H1 (cell line): ENCODE data around the gene SEC16A. TPM values are rescaled to one million over a fixed set of nuclear protein-coding genes. Genes with fewer than 3 reads are reported as not detected.

Experiments
- CBX8 ChIP-seq: fragments of 300-800, 300-1000 bp; sonication (generic); IDR thresholded peaks from 2 replicates; pipeline ENCODE4 v1.7.1; 2016; ENCODE audit warnings: low read depth, low read length, borderline replicate concordance
- CEBPB ChIP-seq: IDR thresholded peaks from 2 replicates; pipeline ENCODE4 v1.6.1; 2012; ENCODE audit warnings: low read depth, low read length
- RAD21 ChIP-seq, 2 experiments: IDR thresholded peaks in 1 of 2; conservative IDR thresholded peaks in 1 of 2; 2 replicates each; pipeline ENCODE4 v1.6.1; 2011; ENCODE audit warnings: low read depth in 2 of 2, low read length in 2 of 2, improper control_type of control experiment in 1 of 2, inconsistent platforms in 1 of 2, mild to moderate bottlenecking in 1 of 2, moderate library complexity in 1 of 2
- RBBP5 ChIP-seq: IDR thresholded peaks from 2 replicates; pipeline ENCODE4 v1.7.1; 2012; ENCODE audit warnings: low read depth, mild to moderate bottlenecking, inconsistent platforms, low read length, moderate library complexity, borderline replicate concordance
- SP2 ChIP-seq: IDR thresholded peaks from 2 replicates; pipeline ENCODE4 v1.6.1; 2012; ENCODE audit warnings: mild to moderate bottlenecking, low read length, inconsistent platforms
- SP4 ChIP-seq: IDR thresholded peaks from 2 replicates; pipeline ENCODE4 v1.6.1; 2012; ENCODE audit warnings: low read length, inconsistent platforms
- polyA plus RNA-seq, 7 experiments: library from polyadenylated mRNA; depleted of rRNA in 3 of 7; stranded (reverse) in 5 of 7; unstranded in 2 of 7; fragments of >200 nt in 5 of 7; fragments of 200-250 nt in 2 of 7; gene quantifications; 1 replicate in 5 of 7; 2 replicates in 1 of 7; 4 replicates in 1 of 7; pipeline versions ENCODE4 v1.2.1 to v1.2.3, GENCODE V29; 2011 to 2013; ENCODE audit warnings: missing spikeins in 2 of 7, mixed read lengths in 2 of 7
- total RNA-seq: library from RNA; stranded (reverse); fragmentation: NEBNext Ultra II Directional; extraction: Animal tissue kit (Norgen Biotek cat#: 25700); gene quantifications from 2 replicates; pipeline ENCODE4 v1.2.1, GENCODE V29; 2021

Gene SEC16A
- total and polyA plus RNA-seq, 2 of the 8 experiments (the other 6 are each of a cell fraction or from before 2014, with no cell fraction given) = 21.6 to 49.0 TPM

- TF ChIP-seq SP2 (no peak), CEBPB (no peak), RAD21 (IDR thresholded peaks at IDR 0.05 in 1 of 2, conservative IDR thresholded peaks at IDR 0.05 in 1 of 2; ENCODE audit: low read depth in 2 of 2, low read length in 2 of 2) (peak; percentile 80 to 82), RBBP5 (no peak), SP4 (peak; percentile 63; the same call in 1 of the 2 replicates), CBX8 (no peak)
These were observed 2.5 kb upstream of the SEC16A start (continued) for GRCh38 chr9:136485049-136486045.
